Lower leg skin (tissue), 4 donors: ENCODE results near the gene RCOR1. TPM values are rescaled to one million over a fixed set of nuclear protein-coding genes. Genes with fewer than 3 reads are reported as not detected.
A peak's percentile ranks its signal among the peaks of the same experiment; 100 is the strongest.

ENCODE experiments used
- DNase-seq, 2 donors: peaks; one replicate each; pipeline ENCODE4 v3.0.0-alpha.2; 2019; ENCODE audit warnings: low spot score in 2 of 2
- H3K4me3 ChIP-seq: fragments of 200-600 bp; sonication (generic); 2 replicates; pipeline ENCODE4 v1.5.1; 2017; ENCODE audit warnings: mild to moderate bottlenecking, low read depth; ENCODE audit not compliant: poor library complexity, severe bottlenecking
- POLR2A ChIP-seq, 2 donors: fragments of 450-650 bp; IDR thresholded peaks; one replicate each; pipeline ENCODE4 v1.6.1; 2016 to 2017; ENCODE audit warnings: antibody characterized with exemption in 2 of 2, mild to moderate bottlenecking in 1 of 2, moderate library complexity in 1 of 2
- WGBS, 2 donors: methylation state at CpG; one replicate each; pipeline ENCODE4 v1.1.5; 2018; 5-methylcytosine and 5-hydroxymethylcytosine counted together
- intact Hi-C: fragments of 100-400 bp; cut with DNase I; formaldehyde crosslinking; loops from one replicate; pipeline ENCODE4 v1.15.0; 2023; ENCODE audit warnings: low total_unique reads
- total RNA-seq, 4 donors: library from RNA; depleted of rRNA; stranded (reverse); fragments of >200 nt; gene quantifications; one replicate each; pipeline ENCODE4 v1.1.0, GENCODE V29; 2016
- TF ChIP-seq, protein P1 (sequence below), 3 donors: fragments of 450-650 bp; IDR thresholded peaks; one replicate each; pipeline ENCODE4 v1.5.1; 2016; ENCODE audit warnings: antibody characterized with exemption in 3 of 3, mild to moderate bottlenecking in 3 of 3, moderate library complexity in 2 of 3

Gene RCOR1
- total RNA-seq, 4 donors from 2014 or later: 20.1 to 25.3 (median 22.9) TPM

DNA sequence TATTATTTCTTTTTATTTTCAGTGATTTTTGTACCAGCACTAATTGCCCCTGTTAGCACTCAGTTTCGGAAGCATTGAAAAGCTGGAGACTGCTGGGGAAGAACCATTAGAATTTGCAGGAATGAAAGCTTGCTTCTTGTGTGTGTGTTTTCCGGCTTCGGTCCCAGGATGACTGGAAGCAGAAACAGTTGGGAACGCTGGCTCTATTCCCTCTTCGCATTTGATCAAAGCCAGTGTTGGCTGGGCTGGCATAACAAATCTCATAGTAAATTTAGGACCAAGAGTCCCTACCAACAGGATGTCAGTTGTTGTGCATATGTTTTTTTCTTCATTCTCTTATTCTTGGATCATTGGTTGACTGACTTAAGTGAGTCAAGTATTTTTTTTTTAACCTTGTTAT is 131.2 kb downstream of the RCOR1 start:
- no peak for DNase-seq
- no peak overlapping the region for H3K4me3 ChIP-seq
- intact Hi-C loops: no loop called here
- TF ChIP-seq, protein P1, sequence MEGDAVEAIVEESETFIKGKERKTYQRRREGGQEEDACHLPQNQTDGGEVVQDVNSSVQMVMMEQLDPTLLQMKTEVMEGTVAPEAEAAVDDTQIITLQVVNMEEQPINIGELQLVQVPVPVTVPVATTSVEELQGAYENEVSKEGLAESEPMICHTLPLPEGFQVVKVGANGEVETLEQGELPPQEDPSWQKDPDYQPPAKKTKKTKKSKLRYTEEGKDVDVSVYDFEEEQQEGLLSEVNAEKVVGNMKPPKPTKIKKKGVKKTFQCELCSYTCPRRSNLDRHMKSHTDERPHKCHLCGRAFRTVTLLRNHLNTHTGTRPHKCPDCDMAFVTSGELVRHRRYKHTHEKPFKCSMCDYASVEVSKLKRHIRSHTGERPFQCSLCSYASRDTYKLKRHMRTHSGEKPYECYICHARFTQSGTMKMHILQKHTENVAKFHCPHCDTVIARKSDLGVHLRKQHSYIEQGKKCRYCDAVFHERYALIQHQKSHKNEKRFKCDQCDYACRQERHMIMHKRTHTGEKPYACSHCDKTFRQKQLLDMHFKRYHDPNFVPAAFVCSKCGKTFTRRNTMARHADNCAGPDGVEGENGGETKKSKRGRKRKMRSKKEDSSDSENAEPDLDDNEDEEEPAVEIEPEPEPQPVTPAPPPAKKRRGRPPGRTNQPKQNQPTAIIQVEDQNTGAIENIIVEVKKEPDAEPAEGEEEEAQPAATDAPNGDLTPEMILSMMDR (IDR thresholded peaks at IDR 0.05): no peak
- TF ChIP-seq POLR2A (IDR thresholded peaks at IDR 0.05): no peak
- 84 to 93% methylated on average over 5 of the region's 5 CpGs for WGBS, 2 donors

GRCh38 chr14:102726191-102726949 is 133.9 kb downstream of the RCOR1 start:
- 87 to 92% methylated on average over 19 of the region's 19 CpGs for WGBS, 2 donors
- intact Hi-C loops: no loop called here
- no peak overlapping the region for H3K4me3 ChIP-seq
- TF ChIP-seq, protein P1 (IDR thresholded peaks at IDR 0.05): no peak
- TF ChIP-seq POLR2A (IDR thresholded peaks at IDR 0.05): no peak
- DNase-seq: no peak

DNA sequence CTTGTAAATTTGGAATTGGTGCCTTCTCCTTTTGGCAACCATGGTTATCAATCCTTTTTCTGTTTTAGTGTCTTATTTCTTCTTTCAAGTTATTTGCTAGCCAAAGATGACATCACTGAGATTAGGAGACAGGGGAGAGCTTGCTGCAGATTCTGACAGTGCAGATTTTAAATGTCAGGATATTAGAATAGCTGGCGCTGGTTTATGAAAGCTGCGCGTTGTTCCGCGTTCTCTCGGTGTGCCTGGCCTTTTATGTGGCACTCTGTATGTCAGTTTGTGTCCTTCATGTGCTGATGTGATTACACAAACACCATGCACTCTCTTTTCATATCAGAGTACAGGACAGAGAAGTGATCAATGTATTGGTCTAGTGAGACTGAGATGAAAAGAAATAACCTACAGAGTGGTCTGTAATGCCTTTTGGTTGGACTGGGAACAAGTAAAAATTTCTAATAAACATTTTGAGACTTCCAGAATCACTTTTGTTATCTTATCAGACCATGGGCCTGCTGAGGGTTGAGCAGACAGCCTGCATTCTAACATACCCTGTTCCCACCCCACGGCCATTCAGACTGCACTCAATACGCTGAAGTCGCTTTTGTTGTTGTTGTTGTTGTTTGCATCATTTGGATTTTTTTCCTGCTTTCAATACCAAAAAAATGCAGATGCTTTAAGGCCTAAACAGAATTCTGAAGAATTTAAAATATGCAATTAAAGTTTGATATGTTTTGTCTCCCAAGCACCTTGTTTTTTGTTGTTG is 135.1 kb downstream of the RCOR1 start:
- intact Hi-C loops: no loop called here
- no peak for DNase-seq
- no peak overlapping the region for H3K4me3 ChIP-seq
- no peak for TF ChIP-seq POLR2A (IDR thresholded peaks at IDR 0.05)
- TF ChIP-seq, protein P1 (IDR thresholded peaks at IDR 0.05): no peak
- 90 to 95% methylated on average over 9 of the region's 9 CpGs for WGBS, 2 donors

DNA sequence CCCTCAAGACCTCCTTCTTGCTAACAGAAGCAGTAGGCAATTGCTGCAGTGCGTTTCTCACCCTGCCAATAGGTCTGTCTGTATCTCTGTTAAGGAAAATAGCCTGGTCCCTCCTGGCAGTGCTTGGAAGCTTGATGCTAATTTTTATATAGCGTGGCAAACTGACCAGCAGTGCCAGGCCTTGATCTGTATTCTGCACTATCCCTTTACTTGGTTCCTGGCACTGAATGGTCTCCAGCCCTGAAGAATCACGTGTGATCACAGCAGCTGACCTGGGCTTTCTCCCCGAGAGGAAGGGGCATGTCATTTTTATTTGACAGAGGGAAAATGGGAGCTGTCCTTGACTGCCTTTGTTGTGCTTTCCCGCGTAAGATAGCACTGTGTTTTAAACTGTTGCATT is 136.1 kb downstream of the RCOR1 start:
- DNase-seq: peak in 1 of 2 donors; percentile 26
- intact Hi-C loops: no loop called here
- H3K4me3 ChIP-seq: no peak overlapping the region
- TF ChIP-seq POLR2A (IDR thresholded peaks at IDR 0.05): no peak
- TF ChIP-seq, protein P1 (IDR thresholded peaks at IDR 0.05): no peak
- 90 to 94% methylated on average over 6 of the region's 6 CpGs for WGBS, 2 donors

DNA sequence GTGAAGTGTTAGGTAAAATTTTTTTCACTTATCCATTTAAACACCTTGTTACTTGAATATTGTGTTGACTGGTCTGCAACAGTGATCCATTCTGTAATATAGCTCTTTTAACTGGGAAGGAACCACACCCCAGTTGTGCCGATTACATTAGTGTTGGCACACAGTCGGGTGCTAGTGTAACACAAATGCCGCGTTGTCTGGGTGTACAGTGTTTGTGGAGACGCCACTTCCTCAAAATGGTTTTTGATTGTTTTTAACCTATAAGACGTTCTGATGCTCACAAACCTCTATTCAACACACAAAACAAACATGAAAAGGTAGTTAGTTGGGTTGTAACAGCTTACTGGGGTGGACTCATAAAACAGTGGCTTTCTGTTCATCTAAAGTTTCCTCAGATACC is 136.8 kb downstream of the RCOR1 start:
- WGBS, 2 donors: 75 to 78% methylated on average over 6 of the region's 6 CpGs

More for the DNA sequence above, 136.8 kb downstream of the RCOR1 start:
- no peak overlapping the region for H3K4me3 ChIP-seq
- no peak for DNase-seq
- no peak for TF ChIP-seq POLR2A (IDR thresholded peaks at IDR 0.05)
- TF ChIP-seq, protein P1 (IDR thresholded peaks at IDR 0.05): no peak
- intact Hi-C loops: no loop called here
